GM04504 (cell line): Measurements from ENCODE around the gene PTPRE.
A peak's percentile ranks its signal among the peaks of the same experiment; 100 is the strongest.

Experiments used
- DNase-seq: peaks from one replicate; pipeline ENCODE4 v3.0.0-alpha.2; 2012; ENCODE audit warnings: low read depth

Gene PTPRE, protein sequence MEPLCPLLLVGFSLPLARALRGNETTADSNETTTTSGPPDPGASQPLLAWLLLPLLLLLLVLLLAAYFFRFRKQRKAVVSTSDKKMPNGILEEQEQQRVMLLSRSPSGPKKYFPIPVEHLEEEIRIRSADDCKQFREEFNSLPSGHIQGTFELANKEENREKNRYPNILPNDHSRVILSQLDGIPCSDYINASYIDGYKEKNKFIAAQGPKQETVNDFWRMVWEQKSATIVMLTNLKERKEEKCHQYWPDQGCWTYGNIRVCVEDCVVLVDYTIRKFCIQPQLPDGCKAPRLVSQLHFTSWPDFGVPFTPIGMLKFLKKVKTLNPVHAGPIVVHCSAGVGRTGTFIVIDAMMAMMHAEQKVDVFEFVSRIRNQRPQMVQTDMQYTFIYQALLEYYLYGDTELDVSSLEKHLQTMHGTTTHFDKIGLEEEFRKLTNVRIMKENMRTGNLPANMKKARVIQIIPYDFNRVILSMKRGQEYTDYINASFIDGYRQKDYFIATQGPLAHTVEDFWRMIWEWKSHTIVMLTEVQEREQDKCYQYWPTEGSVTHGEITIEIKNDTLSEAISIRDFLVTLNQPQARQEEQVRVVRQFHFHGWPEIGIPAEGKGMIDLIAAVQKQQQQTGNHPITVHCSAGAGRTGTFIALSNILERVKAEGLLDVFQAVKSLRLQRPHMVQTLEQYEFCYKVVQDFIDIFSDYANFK

DNA sequence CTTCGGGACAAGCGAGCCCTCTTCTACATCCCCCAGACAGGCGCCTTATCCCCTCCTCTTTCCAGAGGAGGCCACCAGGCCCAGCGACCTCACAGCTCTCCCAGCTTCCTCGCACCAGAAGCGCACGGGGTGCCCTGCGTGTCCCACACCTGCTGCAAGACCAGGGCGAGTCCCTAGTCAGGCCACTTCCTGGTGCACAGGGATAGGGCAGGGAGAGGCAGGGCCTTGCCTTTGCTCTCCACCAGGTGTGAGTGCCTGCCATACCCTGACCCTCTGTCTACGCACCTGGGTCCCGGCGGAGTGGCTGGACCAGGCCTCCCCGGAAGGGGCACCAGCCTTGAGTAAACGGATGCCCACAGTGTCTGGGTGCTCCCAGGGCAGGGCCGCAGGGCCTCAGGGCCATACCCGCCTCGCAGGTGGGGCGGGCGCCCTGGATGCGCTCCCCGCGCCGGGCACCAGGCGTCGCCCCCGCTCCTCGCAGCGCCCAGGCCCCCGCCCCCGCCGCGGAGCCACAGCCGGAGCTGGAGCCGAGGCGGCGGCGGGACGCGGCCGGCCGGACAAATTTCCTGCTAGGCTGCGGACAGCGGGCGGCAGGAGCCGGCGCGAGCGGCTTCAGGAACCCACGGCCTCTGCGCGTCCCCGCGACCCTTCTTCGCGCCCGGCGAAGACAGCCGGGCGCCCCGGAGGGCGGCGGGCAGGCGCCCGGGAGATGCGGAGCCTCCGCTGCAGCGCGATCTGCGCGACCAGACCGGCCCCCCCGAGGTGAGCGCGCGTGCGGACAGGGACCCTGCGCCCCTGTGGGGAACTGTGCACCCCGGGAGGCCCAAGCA, at the start of gene PTPRE:
TSS of gene PTPRE (plus strand) at position 556 of the 830 bp plus-strand sequence. CDS start 133,779 bp downstream, outside the sequence.
- DNase-seq, result peak; percentile 28

DNA sequence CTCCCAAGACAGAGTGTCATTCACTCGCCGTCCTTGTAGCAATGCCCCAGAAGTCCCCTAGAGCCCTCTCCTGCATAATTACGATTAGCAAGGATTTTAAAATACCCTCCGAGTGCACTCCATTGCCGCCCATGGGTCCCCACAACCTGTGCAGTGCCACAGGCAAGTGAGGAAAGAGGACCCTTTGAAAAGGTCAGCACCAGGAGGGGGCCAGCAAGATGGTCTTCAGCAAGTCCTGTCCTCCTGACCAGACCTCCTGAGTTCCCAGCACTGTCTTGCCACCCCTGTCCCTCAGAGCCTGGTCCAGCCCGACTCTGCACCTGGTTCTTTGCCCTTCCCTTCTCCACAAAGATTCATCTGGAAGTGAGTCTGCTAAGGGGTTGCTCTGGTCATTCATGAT, 46.3 kb upstream of the PTPRE start:
- no peak for DNase-seq

DNA sequence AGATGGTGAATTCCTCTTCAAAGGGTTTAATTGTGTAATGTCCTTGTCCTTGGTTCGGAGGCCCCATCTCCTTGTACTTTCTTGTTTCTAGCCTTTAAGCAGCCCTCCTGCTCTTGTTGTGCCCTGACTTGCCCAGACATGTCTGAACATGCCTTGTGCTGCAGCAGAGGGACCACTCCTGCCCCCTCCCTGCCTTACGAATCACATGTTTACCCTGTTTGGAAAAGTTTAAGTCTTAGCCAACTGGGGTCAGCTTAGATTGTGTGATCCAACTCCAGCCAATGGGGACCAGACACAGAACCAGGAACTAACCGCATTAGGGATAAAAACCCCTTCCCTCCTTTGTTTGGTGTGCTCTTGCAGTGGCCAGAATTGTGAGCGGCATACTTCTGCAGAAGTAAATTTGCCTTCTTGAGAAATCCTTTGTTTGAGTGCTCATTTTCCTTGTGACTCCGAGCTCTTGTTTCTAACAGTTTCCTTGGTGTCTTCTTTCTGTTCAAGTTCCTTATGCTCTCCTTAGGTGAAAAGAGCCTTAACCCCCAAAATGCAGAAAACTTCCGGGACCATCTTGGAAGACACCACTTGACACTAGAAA, 43.6 kb upstream of the PTPRE start:
- DNase-seq, result no peak

DNA sequence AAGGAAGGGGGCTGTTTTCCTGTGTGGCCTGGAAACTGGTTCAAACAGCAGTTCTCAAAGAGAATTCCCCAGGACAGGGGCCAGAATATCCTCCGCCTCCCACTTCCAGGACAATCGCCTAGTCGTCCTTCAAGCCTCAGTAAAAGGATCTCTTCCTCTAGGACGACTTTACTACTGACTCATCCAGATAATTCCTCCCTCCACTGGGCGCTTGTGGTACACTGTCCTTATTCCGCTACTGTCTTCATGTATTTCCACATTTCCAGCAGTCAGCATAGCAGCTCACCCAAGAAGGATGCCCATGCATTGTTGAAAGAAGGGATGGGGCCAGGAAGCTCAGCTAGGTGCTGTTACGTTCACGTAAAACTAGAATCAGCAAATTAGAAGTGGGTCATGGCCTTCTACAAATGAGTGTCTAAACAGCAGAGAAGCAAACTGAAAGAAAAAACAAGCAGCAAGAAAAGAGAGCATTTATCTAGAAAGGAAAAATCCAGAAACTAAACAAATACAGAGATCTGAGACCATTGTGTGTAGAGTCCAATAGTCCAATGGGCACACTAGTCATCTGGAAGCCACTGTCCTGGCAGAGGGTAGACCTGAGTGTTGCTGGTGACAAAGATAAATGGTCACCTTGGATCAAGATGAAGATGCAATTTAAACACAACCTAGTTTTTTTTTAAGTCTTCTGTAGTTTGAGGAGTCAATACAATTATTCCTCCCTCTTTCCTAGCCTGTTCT, 40.5 kb upstream of the PTPRE start:
- DNase-seq, result no peak

DNA sequence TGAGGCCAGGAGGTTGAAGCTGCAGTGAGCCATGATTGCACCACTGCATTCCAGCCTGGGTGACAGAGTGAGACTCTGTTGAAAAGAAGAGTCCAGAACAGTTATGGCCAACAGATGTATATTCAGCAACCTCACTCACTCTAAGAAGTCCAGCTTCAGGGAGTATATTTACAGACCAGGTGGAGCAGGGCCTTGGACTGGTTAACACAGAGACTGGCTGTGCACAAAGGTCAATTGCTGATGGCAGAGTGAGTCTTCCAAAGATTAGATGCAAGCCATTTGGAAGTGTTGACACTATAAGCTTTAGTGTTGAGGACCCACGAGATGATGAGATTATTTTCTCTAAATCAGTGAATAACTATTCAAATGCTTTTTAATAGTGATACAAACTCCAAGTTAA, 39.1 kb upstream of the PTPRE start:
- no peak for DNase-seq

DNA sequence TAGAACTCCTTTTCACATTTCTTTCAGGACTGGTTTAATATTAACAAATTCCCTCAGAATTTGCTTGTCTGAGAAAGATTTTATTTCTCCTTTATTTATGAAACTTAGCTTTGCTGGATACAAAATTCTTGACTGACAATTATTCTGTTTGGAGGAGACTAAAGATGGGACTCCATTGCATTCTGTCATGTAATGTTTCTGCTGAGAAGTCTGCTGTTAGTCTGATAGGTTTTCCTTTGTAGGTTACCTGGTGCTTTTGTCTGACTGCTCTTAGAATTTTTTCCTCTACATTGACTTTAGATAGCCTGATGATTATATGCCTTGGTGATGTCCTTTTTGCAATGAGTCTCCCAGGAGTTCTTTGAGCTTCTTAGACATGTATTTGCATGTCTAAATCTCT, 37.6 kb upstream of the PTPRE start:
- no peak for DNase-seq

DNA sequence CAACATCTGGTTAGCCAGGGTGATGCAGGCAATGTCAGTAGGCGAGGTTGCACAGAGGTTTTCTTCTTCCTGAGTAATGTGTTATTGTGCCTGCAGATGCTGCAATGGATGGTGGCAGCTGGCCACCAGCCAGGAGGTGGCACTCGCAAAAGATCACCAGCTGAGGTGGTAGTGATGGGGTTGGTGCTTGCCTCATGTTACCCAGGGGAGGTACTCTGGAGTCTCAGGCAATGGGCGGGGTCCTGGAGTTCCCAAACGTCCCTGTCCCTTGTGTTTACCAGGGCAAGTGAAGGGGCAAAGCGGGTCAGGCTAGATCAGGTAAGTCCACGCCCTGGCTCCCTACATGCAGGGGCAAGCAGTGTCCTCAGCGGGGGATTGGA, 35.3 kb upstream of the PTPRE start:
- no peak for DNase-seq

DNA sequence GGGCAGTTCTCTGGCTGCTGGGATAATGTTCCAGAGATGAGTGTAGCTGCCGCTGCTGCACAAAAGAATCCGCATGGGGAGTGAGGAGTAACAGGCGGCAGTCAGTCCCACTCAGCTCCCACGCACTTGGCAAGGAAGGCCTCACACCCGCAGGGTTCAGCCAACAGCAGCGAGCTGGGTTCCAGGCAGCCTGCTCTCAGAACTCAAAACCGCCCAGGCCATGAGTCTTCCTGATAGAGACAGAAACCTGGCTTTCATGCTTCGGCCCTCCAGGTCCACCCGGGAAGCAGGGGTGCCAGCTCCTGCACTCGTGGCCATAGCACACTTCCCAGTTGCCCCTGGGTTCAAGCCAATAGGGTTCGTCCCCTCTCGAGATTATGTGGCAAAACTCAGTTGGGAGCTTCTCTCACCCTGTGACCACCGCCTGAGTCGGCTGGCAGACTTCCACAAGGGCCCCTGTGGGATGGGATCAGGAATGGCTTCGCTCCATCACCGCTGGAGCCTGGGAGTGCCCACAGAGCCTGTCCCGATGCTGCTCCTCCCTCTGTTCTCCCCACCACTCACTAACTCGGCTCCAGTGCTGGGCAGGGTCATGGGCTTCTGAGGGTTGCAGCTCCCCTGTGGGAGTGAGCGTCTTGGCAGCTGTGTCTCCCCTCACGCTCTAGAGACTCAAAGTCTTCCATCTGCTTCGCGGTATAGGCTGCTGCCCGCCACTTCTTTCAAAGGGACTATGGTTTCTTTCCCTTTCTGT, 34.7 kb upstream of the PTPRE start:
- no peak for DNase-seq

DNA sequence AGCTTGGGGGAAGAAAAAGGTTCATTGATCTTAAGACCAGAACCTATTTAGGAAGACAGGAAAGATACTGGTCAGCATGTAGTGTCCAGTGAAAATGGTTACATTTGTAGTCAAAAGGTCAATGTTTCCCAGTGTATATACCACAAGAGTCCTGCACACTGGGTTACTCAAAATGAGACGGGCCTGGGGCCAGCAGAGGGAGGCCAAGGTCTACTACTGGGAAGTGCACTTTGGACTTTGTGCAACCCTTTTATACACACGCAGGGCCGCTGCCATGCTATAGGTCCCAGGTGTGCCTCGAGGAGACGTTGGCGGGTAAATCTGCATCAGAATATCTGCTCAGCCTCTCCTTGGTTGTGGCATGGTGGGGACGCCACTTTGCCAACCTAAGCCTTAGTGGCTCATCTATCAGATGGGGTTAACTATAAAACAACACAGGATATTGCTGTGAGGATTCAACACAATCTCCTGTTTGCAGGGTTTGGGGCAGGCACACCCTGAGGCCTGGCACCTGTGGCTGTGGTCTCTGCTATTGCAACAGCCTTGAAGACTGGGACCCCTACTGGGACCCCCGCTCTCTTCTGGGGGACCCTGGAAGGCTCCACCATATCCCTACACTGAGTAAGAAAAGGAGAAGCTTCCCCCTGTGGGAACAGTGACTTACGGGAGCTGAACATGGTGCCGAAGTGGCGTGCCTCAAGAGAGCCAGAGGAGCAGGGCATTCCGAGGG, 33.9 kb upstream of the PTPRE start:
- no peak for DNase-seq

DNA sequence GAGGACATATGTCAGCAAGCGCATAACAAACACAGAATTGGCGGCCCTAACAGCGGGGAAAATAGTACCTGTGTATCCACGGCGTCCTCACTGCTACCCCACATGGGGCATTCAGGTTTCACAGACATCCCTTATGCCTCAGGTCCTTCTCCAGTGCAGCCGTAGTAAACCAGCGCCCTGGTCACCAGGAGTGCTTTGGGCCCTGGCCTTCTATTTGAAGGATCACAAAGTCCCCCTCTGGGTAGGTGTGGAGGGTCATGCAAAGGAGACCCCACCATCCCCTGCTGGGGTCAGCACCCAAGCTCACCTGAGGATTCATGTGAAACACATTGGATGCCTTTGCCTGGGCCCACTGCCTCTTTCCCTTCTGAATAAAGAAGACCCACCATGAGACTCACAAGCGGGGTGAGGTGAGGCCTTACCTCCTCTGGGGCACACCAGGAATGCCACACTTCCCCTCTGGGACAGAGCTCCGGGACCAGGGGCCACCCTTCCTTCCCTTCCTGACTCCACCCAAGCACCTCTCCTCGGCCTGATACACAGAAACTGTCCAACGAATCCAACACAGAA, 32.9 kb upstream of the PTPRE start:
- DNase-seq, result no peak

DNA sequence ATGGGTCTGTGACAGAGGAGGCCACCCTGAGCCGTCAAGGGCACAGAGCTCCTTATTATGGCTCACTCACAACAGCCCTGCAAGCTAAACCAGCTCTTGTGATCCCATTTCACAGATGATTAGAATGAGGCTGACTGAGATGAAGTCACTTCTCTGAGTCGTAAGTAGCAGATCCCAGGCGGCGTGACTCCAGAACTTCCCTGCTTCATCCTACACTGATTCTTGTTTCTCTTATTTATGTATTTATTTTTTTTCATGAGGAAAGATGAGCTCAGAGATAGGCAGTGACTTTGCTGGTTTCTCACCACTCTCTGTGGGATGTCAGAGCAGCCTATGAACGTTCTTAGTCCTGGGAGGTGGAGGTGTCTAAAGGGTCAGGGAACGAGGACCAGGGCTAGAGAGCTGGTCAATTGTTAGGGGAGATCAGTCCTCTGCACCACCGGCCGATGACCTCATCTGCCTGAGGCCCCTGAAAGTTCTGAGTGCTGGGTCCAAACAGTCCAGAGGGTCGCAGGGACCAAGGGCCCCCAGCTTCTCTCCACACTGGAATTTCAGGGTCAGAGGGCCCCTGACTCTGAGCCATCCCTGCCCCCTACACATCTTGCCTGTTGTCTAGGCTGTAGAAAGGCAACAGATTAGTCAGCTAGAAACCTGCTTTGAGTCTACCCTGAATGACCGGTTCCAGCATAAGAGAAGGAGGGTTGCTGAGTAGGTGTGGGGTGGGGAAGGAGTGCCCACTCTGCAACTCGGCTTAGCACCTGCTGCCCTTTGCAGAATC, 32.0 kb upstream of the PTPRE start:
- no peak for DNase-seq

DNA sequence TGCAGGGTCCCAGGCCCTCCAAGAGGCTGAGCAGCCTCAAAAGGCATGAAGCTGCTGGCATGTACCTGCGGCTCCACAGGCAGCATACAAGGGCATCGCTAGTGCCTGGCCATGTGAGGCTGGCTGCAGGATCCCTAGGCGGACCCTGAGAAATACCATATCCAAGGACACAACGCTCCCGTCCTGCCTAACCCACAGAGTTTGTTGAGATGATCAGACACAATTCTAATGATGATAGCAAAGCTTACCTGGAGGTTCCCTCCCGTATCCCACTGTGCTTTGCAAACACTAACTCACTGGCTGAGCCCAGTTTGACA, 31.5 kb upstream of the PTPRE start:
- DNase-seq, result no peak

DNA sequence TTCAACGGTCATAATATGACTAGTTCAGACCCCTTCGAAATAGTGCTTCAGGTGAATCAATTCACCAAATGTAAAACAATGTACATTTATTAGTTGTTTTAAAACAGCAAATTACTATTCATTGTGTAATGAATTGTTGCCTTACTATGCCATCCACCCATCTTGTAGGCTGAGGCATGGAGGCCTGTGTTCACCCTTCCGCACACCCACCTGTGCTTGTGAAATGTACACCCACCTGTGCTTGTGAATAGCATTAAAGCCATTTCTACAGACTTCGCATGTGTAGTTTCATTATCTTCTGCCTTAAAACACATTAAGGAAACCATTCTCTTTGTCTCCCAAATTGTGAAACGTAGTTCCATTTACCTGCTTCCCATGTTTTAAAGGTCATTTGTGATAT, 31.0 kb upstream of the PTPRE start:
- DNase-seq, result no peak

DNA sequence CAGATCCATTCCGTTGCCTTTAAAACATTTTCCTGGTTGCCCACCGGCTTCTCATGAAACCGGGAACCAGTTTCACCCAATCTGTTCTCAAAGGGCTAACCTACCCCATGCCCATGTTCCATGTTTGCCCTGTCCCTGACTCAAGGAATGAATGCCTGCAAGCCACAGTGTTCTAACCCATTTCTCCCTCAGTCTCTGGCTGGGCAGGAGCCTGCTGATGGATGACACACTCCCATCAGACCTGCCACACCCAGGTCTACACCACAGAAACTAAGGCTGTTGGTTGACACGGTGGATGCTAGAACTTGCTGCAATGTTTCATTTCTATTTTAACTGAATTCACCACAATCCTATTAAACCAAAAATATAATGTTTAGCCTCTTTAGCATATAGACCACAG, 29.8 kb upstream of the PTPRE start:
- DNase-seq, result no peak

DNA sequence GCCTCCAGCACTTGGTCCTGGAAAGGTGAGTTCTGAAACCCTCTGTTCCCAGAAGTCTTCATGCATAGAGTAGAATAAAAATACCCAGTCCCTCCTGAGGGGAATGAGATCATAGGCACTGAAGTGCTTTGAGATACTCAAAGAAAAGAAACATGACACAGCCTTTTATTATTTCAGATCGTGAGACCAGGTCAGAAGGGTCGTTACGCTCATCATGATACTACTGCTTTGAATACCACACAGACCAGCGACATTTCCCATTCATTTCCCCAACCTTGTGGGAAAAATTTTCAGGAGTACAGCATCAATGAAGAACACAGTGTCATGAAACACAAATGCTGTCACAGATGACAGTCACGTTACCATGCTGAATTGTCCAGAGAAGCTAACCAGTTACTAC, 29.2 kb upstream of the PTPRE start:
- no peak for DNase-seq

DNA sequence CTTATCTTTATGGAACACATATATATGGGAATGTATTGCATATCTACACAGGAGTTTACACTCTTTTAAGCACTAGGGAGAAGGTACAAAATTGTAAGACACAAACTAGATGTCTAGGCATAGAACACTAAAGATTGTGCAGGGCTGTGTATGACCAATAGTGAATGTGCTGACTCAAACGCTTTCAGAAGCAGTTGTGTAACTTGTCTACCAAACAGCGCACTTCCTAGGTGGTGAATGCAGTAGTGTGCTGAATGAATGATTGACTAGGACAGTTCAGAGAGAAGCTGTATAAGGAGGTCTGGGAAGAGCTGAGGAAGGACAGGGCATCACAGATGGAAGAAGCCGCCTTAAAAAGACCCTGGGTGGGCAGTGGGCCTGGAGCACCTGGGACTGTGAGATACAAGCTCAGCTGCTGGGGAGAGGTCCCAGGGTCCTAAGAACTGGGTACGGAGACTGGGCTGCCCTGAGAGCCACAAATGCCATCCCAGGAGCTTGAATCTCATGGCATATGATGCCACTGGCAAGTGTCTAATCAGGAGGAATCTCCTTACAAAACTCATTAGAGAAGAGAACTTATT, 28.3 kb upstream of the PTPRE start:
- no peak for DNase-seq

DNA sequence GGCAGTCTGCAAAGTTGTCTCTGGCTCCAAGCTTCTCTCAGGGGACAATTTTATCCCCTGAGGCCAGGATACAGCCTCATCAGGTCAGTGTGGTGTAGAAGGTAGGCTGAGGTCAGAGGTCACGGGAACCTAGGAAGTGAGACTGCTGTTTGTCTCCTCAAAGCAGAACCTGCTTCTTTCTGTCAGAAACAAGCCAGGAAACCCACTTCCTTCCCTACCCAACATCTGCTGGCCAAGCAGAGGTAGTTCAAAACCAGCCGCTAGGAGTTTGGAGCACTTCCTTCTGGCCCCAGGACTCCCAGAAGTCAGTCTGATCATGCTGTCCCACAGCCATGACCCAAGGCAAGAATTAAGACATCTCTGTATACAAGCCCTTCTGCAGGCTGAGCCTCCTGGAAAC, 26.3 kb upstream of the PTPRE start:
- DNase-seq, result no peak

DNA sequence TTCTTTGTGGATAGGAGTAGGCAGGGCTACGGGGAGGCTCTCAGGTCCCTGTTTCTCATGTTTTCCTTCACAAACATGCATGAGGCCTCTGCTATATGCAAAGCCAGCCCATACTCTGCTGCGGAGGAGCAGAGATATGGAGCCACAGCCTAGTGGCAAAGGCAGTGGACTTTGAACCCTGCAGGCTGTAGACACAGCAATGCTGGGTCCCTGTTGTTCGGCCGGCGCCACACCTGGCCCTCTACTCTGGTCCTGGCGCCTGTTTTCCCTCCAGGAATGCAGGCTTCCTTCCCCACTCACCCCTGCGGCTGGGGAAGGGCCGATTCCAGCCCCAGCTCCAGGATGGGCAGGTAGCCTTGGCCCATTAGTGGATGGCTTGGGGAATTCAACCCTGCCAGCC, 25.6 kb upstream of the PTPRE start:
- DNase-seq, result no peak

DNA sequence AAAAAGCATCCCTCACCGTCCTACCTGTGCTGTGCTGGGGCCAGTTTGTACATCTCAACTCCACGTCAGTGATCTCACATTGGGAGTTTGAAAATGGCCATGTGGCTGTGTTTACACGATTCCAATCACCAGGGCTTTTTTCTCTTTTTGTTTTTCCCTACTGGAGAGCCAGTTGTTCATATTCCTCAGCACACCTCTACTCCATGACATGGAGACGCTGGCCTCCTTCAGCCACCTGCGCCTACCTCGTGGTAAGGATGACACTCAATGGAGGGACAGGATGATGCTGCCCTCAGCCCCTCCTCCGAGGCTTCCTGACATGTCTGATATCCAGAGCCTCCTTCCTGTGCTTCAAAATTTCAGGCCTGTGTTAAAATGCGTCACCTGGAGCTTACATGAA, 24.5 kb upstream of the PTPRE start:
- DNase-seq, result no peak
